HepG2 (cell line): Measurements from ENCODE around the gene TOMM20. TPM values are rescaled to one million over a fixed set of nuclear protein-coding genes. Genes with fewer than 3 reads are reported as not detected.
A peak's percentile ranks its signal among the peaks of the same experiment; 100 is the strongest.

Experiments used
- AHDC1 ChIP-seq: sonication (generic); formaldehyde crosslinking; IDR thresholded peaks from 2 replicates; pipeline ENCODE4 v1.5.1; 2020; ENCODE audit warnings: mild to moderate bottlenecking, missing genetic modification reagents, borderline replicate concordance
- CHD4 ChIP-seq: fragments of 200-600 bp; sonication (generic); IDR thresholded peaks from 2 replicates; pipeline ENCODE4 v1.7.0; 2017; ENCODE audit warnings: mild to moderate bottlenecking, low read length, borderline replicate concordance
- HNRNPLL ChIP-seq: fragments of 200-400 bp; formaldehyde crosslinking; IDR thresholded peaks from 2 replicates; pipeline ENCODE4 v1.6.1; 2017; ENCODE audit warnings: mild to moderate bottlenecking, low read depth, low read length; ENCODE audit not compliant: poor library complexity, severe bottlenecking
- KLF15 ChIP-seq: sonication (generic); formaldehyde crosslinking; IDR thresholded peaks from 2 replicates; pipeline ENCODE4 v1.8.1; 2023; ENCODE audit warnings: borderline replicate concordance, mild to moderate bottlenecking, inconsistent platforms, missing genetic modification reagents, mixed read lengths
- MTERF4 ChIP-seq: sonication (generic); formaldehyde crosslinking; IDR thresholded peaks from 2 replicates; pipeline ENCODE4 v1.8.0; 2023; ENCODE audit warnings: mild to moderate bottlenecking, missing genetic modification reagents
- NFE2L2 ChIP-seq: fragments of 150-350 bp; IDR thresholded peaks from 2 replicates; pipeline ENCODE4 v1.6.1; 2014; ENCODE audit warnings: low read length
- NFIB ChIP-seq: sonication (generic); formaldehyde crosslinking; IDR thresholded peaks from 2 replicates; pipeline ENCODE4 v1.9.0; 2021; ENCODE audit warnings: missing genetic modification reagents, mild to moderate bottlenecking, borderline replicate concordance
- POLR2AphosphoS2 ChIP-seq: IDR thresholded peaks from 2 replicates; pipeline ENCODE4 v1.6.1; 2011; ENCODE audit warnings: low read depth, low read length, improper control_type of control experiment
- RFXANK ChIP-seq: IDR thresholded peaks from 2 replicates; pipeline ENCODE4 v1.6.1; 2016
- RFXAP ChIP-seq: sonication (generic); formaldehyde crosslinking; IDR thresholded peaks from 2 replicates; pipeline ENCODE4 v1.4.0; 2020; ENCODE audit warnings: missing genetic modification reagents, borderline replicate concordance
- THAP8 ChIP-seq: sonication (generic); formaldehyde crosslinking; IDR thresholded peaks from 2 replicates; pipeline ENCODE4 v1.5.1; 2020; ENCODE audit warnings: missing genetic modification reagents, mild to moderate bottlenecking, borderline replicate concordance
- TMF1 ChIP-seq: sonication (generic); formaldehyde crosslinking; IDR thresholded peaks from 2 replicates; pipeline ENCODE4 v1.8.1; 2022; ENCODE audit warnings: low read depth, missing genetic modification reagents
- ZBTB2 ChIP-seq: sonication (generic); formaldehyde crosslinking; IDR thresholded peaks from 2 replicates; pipeline ENCODE4 v1.8.0; 2022; ENCODE audit warnings: low read depth, missing genetic modification reagents
- ZFAT ChIP-seq: sonication (generic); formaldehyde crosslinking; conservative IDR thresholded peaks from 2 replicates; pipeline ENCODE4 v1.8.1; 2023; ENCODE audit warnings: missing genetic modification reagents, inconsistent platforms
- ZNF331 ChIP-seq: sonication (generic); formaldehyde crosslinking; IDR thresholded peaks from 2 replicates; pipeline ENCODE4 v1.4.0; 2020; ENCODE audit warnings: missing genetic modification reagents
- ZNF34 ChIP-seq: sonication (generic); formaldehyde crosslinking; IDR thresholded peaks from 2 replicates; pipeline ENCODE4 v1.4.0; 2020; ENCODE audit warnings: mild to moderate bottlenecking, missing genetic modification reagents, borderline replicate concordance
- ZNF563 ChIP-seq: sonication (generic); formaldehyde crosslinking; IDR thresholded peaks from 2 replicates; pipeline ENCODE4 v1.8.0; 2022; ENCODE audit warnings: mild to moderate bottlenecking, moderate library complexity, missing genetic modification reagents
- ZNF800 ChIP-seq: sonication (generic); formaldehyde crosslinking; IDR thresholded peaks from 2 replicates; pipeline ENCODE4 v1.4.0; 2020; ENCODE audit warnings: missing genetic modification reagents
- ZNF816 ChIP-seq: sonication (generic); formaldehyde crosslinking; IDR thresholded peaks from 2 replicates; pipeline ENCODE4 v1.8.0; 2022; ENCODE audit warnings: missing genetic modification reagents, mild to moderate bottlenecking, borderline replicate concordance
- polyA plus RNA-seq, 8 experiments: library from polyadenylated mRNA; depleted of rRNA in 3 of 8; stranded (reverse) in 7 of 8; unstranded in 1 of 8; fragments of >200 nt; fragmentation: Illumina TruSeq in 4 of 8; extraction: Trizol in 4 of 8; gene quantifications; 2 replicates each; pipeline versions ENCODE4 v1.2.1 to v1.2.3, GENCODE V29; 2011 to 2016; ENCODE audit warnings: low read depth in 4 of 8, missing spikeins in 1 of 8, mixed read lengths in 1 of 8; ENCODE audit not compliant: insufficient read depth in 1 of 8
- total RNA-seq, 5 experiments: library from RNA; depleted of rRNA; stranded (reverse); fragments of >200 nt; fragmentation: Illumina TruSeq; extraction: Trizol; gene quantifications; 2 replicates each; pipeline ENCODE4 v1.2.3, GENCODE V29; 2016; ENCODE audit warnings: low read depth in 1 of 5

TOMM20 gene
- total and polyA plus RNA-seq, 2 of the 13 experiments (the other 11 are each of a cell fraction or from before 2014, with no cell fraction given) = 153 to 376 TPM

GRCh38 chr1:235074523-235075047, 54.1 kb downstream of the TOMM20 start (continued):
- TF ChIP-seq KLF15 (CRISPR knock-in tag) = no peak
- TF ChIP-seq MTERF4 (CRISPR knock-in tag) = 0 out of 2 replicates have a peak, but pooled peaks have one; percentile 42
- no peak for TF ChIP-seq NFIB (CRISPR knock-in tag)
- TF ChIP-seq AHDC1 = peak; percentile 28; the same call in 1 of the 2 replicates
- no peak for TF ChIP-seq THAP8 (CRISPR knock-in tag)
- TF ChIP-seq ZBTB2 (CRISPR knock-in tag) = no peak
- TF ChIP-seq ZNF816 = 0 out of 2 replicates have a peak, but pooled peaks have one; percentile 76
- no peak for TF ChIP-seq HNRNPLL
- no peak for TF ChIP-seq ZNF800 (CRISPR knock-in tag)
- TF ChIP-seq POLR2AphosphoS2 = no peak
- TF ChIP-seq ZNF34 (CRISPR knock-in tag) = no peak
- TF ChIP-seq ZNF563 (CRISPR knock-in tag) = no peak
- TF ChIP-seq RFXAP (CRISPR knock-in tag) = no peak
- no peak for TF ChIP-seq ZNF331
- TF ChIP-seq ZFAT (CRISPR knock-in tag) = no peak
- peak; percentile 16 for TF ChIP-seq TMF1 (CRISPR knock-in tag)
- TF ChIP-seq CHD4 = no peak
- TF ChIP-seq RFXANK (CRISPR knock-in tag) = 0 out of 2 replicates have a peak, but pooled peaks have one; percentile 67
- no peak for TF ChIP-seq NFE2L2
